Sigmoid colon (tissue), 4 donors: ENCODE results near the gene VDR.

Source experiments
- CTCF ChIP-seq, 4 experiments: fragments of 450-650 bp in 3 of 4; fragments of 200-600 bp in 1 of 4; IDR thresholded peaks; one replicate each; pipeline ENCODE4 v1.5.1; 2016 to 2019; ENCODE audit warnings: antibody characterized with exemption in 4 of 4, mild to moderate bottlenecking in 3 of 4, moderate library complexity in 2 of 4
- EP300 ChIP-seq, 4 donors: sonication (generic); formaldehyde crosslinking; IDR thresholded peaks; one replicate each; pipeline ENCODE4 v1.6.1; 2017; ENCODE audit warnings: antibody characterized with exemption in 4 of 4
- POLR2A ChIP-seq, 2 donors: fragments of 450-650 bp; IDR thresholded peaks; one replicate each; pipeline ENCODE4 v1.6.1; 2016; ENCODE audit warnings: antibody characterized with exemption in 2 of 2, mild to moderate bottlenecking in 2 of 2, moderate library complexity in 2 of 2
- POLR2AphosphoS5 ChIP-seq, 4 donors: sonication (generic); formaldehyde crosslinking; IDR thresholded peaks; one replicate each; pipeline ENCODE4 v1.6.1; 2017; ENCODE audit warnings: antibody characterized with exemption in 4 of 4

- TF ChIP-seq CTCF (IDR thresholded peaks at IDR 0.05) (no peak), POLR2AphosphoS5 (IDR thresholded peaks at IDR 0.05) (peak in 2 of 4 donors; percentile 44 to 69), EP300 (IDR thresholded peaks at IDR 0.05) (peak in 1 of 4 donors; percentile 51), POLR2A (IDR thresholded peaks at IDR 0.05) (no peak)
Observed at GRCh38 chr12:47808050-47808449, 96.7 kb downstream of the VDR start.
